GM12874 (cell line): Measurements from ENCODE around the gene PCDH20.

Source experiments
- TF ChIP-seq, protein P1 (sequence below): IDR thresholded peaks from 2 replicates; pipeline ENCODE4 v1.5.1; 2011; ENCODE audit warnings: low read depth, mild to moderate bottlenecking, control low read depth, low read length, moderate library complexity; ENCODE audit not compliant: insufficient read depth

Gene PCDH20

GRCh38 chr13:61415749-61416148, at the start of gene PCDH20:
Gene PCDH20 (minus strand): TSS chr13:61415849. CDS start chr13:61415158, 691 bp downstream.
- TF ChIP-seq, protein P1, sequence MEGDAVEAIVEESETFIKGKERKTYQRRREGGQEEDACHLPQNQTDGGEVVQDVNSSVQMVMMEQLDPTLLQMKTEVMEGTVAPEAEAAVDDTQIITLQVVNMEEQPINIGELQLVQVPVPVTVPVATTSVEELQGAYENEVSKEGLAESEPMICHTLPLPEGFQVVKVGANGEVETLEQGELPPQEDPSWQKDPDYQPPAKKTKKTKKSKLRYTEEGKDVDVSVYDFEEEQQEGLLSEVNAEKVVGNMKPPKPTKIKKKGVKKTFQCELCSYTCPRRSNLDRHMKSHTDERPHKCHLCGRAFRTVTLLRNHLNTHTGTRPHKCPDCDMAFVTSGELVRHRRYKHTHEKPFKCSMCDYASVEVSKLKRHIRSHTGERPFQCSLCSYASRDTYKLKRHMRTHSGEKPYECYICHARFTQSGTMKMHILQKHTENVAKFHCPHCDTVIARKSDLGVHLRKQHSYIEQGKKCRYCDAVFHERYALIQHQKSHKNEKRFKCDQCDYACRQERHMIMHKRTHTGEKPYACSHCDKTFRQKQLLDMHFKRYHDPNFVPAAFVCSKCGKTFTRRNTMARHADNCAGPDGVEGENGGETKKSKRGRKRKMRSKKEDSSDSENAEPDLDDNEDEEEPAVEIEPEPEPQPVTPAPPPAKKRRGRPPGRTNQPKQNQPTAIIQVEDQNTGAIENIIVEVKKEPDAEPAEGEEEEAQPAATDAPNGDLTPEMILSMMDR, result no peak

DNA sequence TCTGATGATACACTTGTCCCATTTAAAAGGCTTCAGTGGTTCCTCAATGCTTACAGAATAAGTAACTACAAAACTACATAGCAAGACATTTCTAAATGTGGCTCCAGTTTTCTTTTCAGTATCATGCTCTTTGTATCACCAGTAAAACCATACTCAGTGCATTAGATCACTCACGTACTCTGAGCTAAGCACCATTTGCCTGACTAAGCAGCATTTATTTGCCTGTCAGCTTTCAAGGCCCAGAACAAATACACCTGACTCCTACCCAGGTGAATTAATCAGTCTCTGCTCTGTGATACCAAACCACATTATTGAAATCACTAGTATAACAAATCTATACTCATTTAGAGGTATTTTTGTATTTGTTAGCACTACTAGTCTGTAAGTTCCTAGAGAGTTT, 47.4 kb upstream of the PCDH20 start:
- TF ChIP-seq, protein P1, result no peak

DNA sequence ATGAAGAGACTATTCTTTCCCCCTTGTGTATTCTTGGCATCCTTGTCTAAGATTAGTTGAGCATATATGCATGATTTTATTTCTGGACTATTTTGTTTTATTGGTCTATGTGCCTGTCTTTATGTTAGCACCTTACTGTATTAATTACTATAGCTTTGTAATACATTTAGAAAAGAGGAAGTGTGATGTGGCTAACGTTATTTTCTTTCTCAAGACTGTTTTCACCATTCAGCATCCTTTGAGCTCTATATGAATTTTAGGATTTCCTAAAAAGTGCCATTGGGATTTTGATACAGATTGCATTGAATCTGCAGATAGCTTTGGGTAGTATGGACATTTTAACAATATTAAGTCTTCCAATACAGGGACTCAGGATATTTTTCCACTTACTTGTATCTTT, 37.5 kb upstream of the PCDH20 start:
- TF ChIP-seq, protein P1, result no peak

DNA sequence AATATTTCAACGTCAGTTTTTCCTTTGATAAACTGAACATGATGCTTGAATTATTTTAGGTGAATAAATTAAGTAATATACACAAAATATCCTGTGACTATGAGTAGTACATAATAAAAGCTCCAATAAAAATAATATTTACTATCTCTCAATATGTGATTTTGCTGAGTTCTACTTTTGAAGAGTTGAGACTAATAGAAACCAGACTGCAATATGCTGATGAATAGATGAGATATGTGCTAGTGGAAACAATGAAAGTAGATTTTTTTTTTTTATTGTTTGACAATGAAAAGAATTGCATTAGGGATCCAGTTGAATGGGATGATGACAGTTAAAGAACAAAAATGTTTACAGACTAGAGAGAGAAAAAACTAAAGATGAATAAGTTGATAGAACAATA, 16.4 kb upstream of the PCDH20 start:
- TF ChIP-seq, protein P1, result no peak

DNA sequence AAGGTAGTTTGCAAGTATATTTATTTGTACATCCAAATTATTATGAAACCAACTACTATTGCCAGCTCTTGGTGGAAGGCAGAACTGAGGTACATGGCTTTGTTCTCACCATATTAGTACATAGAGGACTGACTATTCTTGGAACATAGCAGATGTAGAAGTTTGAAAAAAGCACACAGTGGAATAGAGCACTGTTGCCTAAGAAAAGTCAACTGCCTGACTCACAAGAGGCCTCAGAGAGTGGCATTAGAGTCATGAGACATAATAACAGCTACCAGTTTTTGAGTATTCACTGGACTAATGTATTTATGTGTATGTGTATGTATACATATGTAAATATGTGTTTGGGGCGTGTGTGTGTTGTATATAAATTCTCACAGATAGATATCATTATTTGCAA, 8.3 kb upstream of the PCDH20 start:
- TF ChIP-seq, protein P1, result no peak

GRCh38 chr13:61417086-61417570, 1.5 kb upstream of the PCDH20 start:
- TF ChIP-seq, protein P1, result no peak

GRCh38 chr13:61415058-61415721, 459 bp downstream of the PCDH20 start:
- TF ChIP-seq, protein P1, result no peak
